Liver (tissue), 9 donors: ENCODE measurements around the gene SLC12A2. TPM values are rescaled to one million over a fixed set of nuclear protein-coding genes. Genes with fewer than 3 reads are reported as not detected.
A peak's percentile ranks its signal among the peaks of the same experiment; 100 is the strongest.

ENCODE experiments used
- DNase-seq: peaks from one replicate; pipeline ENCODE4 v3.0.0-alpha.2; 2017; ENCODE audit warnings: low spot score
- H3K27ac ChIP-seq, 2 donors: one replicate each; pipeline ENCODE4 v1.7.0; 2013; ENCODE audit warnings: inconsistent platforms in 2 of 2, low read length in 2 of 2, control low read depth in 1 of 2, low read depth in 1 of 2, mild to moderate bottlenecking in 1 of 2
- H3K27me3 ChIP-seq, 4 donors: one replicate each; pipeline versions ENCODE4 v1.6.1 to v1.7.0; 2013; ENCODE audit warnings: low read length in 3 of 4, inconsistent platforms in 1 of 4, mild to moderate bottlenecking in 1 of 4, moderate library complexity in 1 of 4; ENCODE audit not compliant: control insufficient read depth in 4 of 4, insufficient read depth in 4 of 4
- H3K36me3 ChIP-seq, 4 donors: one replicate each; pipeline versions ENCODE4 v1.6.1 to v1.7.0; 2013; ENCODE audit warnings: low read length in 3 of 4, mild to moderate bottlenecking in 3 of 4, low read depth in 1 of 4, moderate library complexity in 1 of 4; ENCODE audit not compliant: control insufficient read depth in 4 of 4, insufficient read depth in 3 of 4
- H3K4me1 ChIP-seq, 4 donors: one replicate each; pipeline versions ENCODE4 v1.6.1 to v1.7.0; 2013; ENCODE audit warnings: low read length in 3 of 4, mild to moderate bottlenecking in 3 of 4, moderate library complexity in 1 of 4; ENCODE audit not compliant: control insufficient read depth in 4 of 4, insufficient read depth in 4 of 4
- H3K4me3 ChIP-seq, 3 donors: one replicate each; pipeline versions ENCODE4 v1.6.1 to v1.7.0; 2013; ENCODE audit warnings: low read length in 3 of 3, control low read depth in 1 of 3, low read depth in 1 of 3, mild to moderate bottlenecking in 1 of 3
- H3K9ac ChIP-seq, 2 donors: one replicate each; pipeline ENCODE4 v1.7.0; 2013; ENCODE audit warnings: low read length in 2 of 2, mild to moderate bottlenecking in 2 of 2, moderate library complexity in 2 of 2, control low read depth in 1 of 2, low read depth in 1 of 2
- H3K9me3 ChIP-seq, 4 donors: one replicate each; pipeline versions ENCODE4 v1.6.1 to v1.7.0; 2013; ENCODE audit warnings: low read length in 3 of 4; ENCODE audit not compliant: control insufficient read depth in 4 of 4
- CTCF ChIP-seq: fragments of 150-350 bp; IDR thresholded peaks from 2 replicates; pipeline ENCODE4 v1.5.1; 2017; ENCODE audit warnings: improper control_type of control experiment, low read depth, low read length; ENCODE audit not compliant: missing input control
- EGR1 ChIP-seq, 2 donors: IDR thresholded peaks; 2 replicates each; pipeline ENCODE4 v1.6.1; 2016 to 2018; ENCODE audit warnings: antibody characterized with exemption in 2 of 2, low read depth in 2 of 2
- FOXA1 ChIP-seq: IDR thresholded peaks from 2 replicates; pipeline ENCODE4 v1.6.1; 2016; ENCODE audit warnings: antibody characterized with exemption
- GABPA ChIP-seq, 2 donors: IDR thresholded peaks in 1 of 2; conservative IDR thresholded peaks in 1 of 2; 2 replicates each; pipeline ENCODE4 v1.6.1; 2016; ENCODE audit warnings: antibody characterized with exemption in 2 of 2, mild to moderate bottlenecking in 1 of 2, moderate library complexity in 1 of 2
- HNF4A ChIP-seq, 2 donors: conservative IDR thresholded peaks; 2 replicates each; pipeline ENCODE4 v1.6.1; 2016; ENCODE audit warnings: antibody characterized with exemption in 2 of 2, mild to moderate bottlenecking in 2 of 2
- HNF4G ChIP-seq: IDR thresholded peaks from 2 replicates; pipeline ENCODE4 v1.6.1; 2016; ENCODE audit warnings: antibody characterized with exemption
- JUND ChIP-seq, 2 donors: IDR thresholded peaks; 2 replicates each; pipeline ENCODE4 v1.6.1; 2016; ENCODE audit warnings: antibody characterized with exemption in 2 of 2
- MAX ChIP-seq: IDR thresholded peaks from 2 replicates; pipeline ENCODE4 v1.6.1; 2016; ENCODE audit warnings: antibody characterized with exemption
- NR2F2 ChIP-seq: IDR thresholded peaks from 2 replicates; pipeline ENCODE4 v1.6.1; 2016; ENCODE audit warnings: antibody characterized with exemption
- RAD21 ChIP-seq, 2 donors: IDR thresholded peaks; 2 replicates each; pipeline ENCODE4 v1.6.1; 2016; ENCODE audit warnings: antibody characterized with exemption in 2 of 2, mild to moderate bottlenecking in 2 of 2
- RXRA ChIP-seq, 2 donors: IDR thresholded peaks; 2 replicates each; pipeline ENCODE4 v1.6.1; 2017 to 2018; ENCODE audit warnings: antibody characterized with exemption in 2 of 2, mild to moderate bottlenecking in 1 of 2
- TAF1 ChIP-seq: conservative IDR thresholded peaks from 2 replicates; pipeline ENCODE4 v1.6.1; 2016; ENCODE audit warnings: antibody characterized with exemption, mild to moderate bottlenecking
- YY1 ChIP-seq: IDR thresholded peaks from 2 replicates; pipeline ENCODE4 v1.6.1; 2016; ENCODE audit warnings: antibody characterized with exemption, mild to moderate bottlenecking
- WGBS: extraction: QIAGEN DNeasy Blood & Tissue Kit; methylation state at CpG from one replicate; pipeline ENCODE4 v1.1.7; 2013; 5-methylcytosine and 5-hydroxymethylcytosine counted together
- polyA plus RNA-seq, 2 donors: library from polyadenylated mRNA; stranded (reverse) in 1 of 2; unstranded in 1 of 2; fragments of 200-250 nt in 1 of 2; fragments of >200 nt in 1 of 2; fragmentation: Nextera tagmentation in 1 of 2; extraction: Ambion mirVana in 1 of 2; gene quantifications; one replicate each; pipeline versions ENCODE4 v1.2.1 to v1.2.3, GENCODE V29; 2013 to 2015
- total RNA-seq, 2 donors: library from RNA; depleted of rRNA; stranded (reverse); fragments of >200 nt; gene quantifications; one replicate each; pipeline ENCODE4 v1.2.3, GENCODE V29; 2014
- donor health status: healthy.
- donor health status: healthy.
- donor health status: healthy.
- donor health status: healthy.
- donor health status: healthy.

The SLC12A2 gene
- total and polyA plus RNA-seq, 4 donors: 2.5 to 10.9 (median 5.7) TPM

GRCh38 chr5:128201065-128201926 is 117.7 kb downstream of the SLC12A2 start:
- peak; percentile 85 to 89 for TF ChIP-seq RAD21 (IDR thresholded peaks at IDR 0.05)
- no peak for TF ChIP-seq RXRA (IDR thresholded peaks at IDR 0.05)
- TF ChIP-seq CTCF: peak; percentile 83
- H3K27ac ChIP-seq: no peak overlapping the region
- peak overlapping the region in 1 of 3 donors; percentile 18 for H3K4me3 ChIP-seq
- DNase-seq: peak; percentile 82
- H3K9ac ChIP-seq: no peak overlapping the region
- no peaks in the 10 kb centered on the region for H3K9me3 ChIP-seq
- H3K4me1 ChIP-seq: peaks cover 0 to 8% (median 3%) of the 10 kb centered on the region in 4 donors
- H3K36me3 ChIP-seq: no peaks in the 10 kb centered on the region
- 11% methylated on average over 36 of the region's 36 CpGs for WGBS
- no peaks in the 10 kb centered on the region for H3K27me3 ChIP-seq

DNA sequence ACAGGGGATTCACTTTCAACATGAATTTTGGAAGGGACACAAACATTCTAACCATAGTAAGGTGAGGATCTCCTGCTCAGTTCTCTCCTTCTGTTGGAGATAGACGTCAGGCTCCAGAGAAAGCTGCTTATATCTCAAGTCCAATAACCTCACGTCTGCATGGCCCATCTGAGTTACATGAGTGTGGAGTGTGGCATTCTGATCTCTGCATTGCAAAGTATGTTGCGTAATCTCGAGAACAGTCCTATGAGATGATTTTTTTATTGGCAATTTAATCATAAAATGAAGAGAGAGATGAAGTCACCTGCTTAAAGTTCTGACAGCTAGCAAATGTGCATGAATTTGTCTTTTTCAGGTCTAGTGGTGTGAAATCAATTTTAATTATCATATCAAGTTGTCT is 118.8 kb downstream of the SLC12A2 start:
- WGBS: 50% methylated on average over 4 of the region's 4 CpGs
- DNase-seq: no peak
- no peaks in the 10 kb centered on the region for H3K36me3 ChIP-seq
- TF ChIP-seq YY1: no peak
- TF ChIP-seq FOXA1: no peak
- no peak for TF ChIP-seq NR2F2
- no peak for TF ChIP-seq TAF1
- no peak overlapping the region for H3K27ac ChIP-seq
- H3K9me3 ChIP-seq: no peaks in the 10 kb centered on the region
- no peak overlapping the region for H3K9ac ChIP-seq
- H3K27me3 ChIP-seq: no peaks in the 10 kb centered on the region
- H3K4me3 ChIP-seq: no peak overlapping the region
- H3K4me1 ChIP-seq: peaks cover 0 to 8% (median 3%) of the 10 kb centered on the region in 4 donors

GRCh38 chr5:128208436-128208835 is 124.9 kb downstream of the SLC12A2 start:
- Histone ChIP-seq H3K9ac (no peak overlapping the region), H3K9me3 (no peaks in the 10 kb centered on the region), H3K27ac (no peak overlapping the region), H3K36me3 (no peaks in the 10 kb centered on the region), H3K4me1 (no peaks in the 10 kb centered on the region), H3K4me3 (no peak overlapping the region), H3K27me3 (no peaks in the 10 kb centered on the region)
- no peak for DNase-seq
- no peak for TF ChIP-seq JUND (IDR thresholded peaks at IDR 0.05)
- TF ChIP-seq EGR1 (IDR thresholded peaks at IDR 0.05; ENCODE audit: low read depth in 2 of 2): no peak
- no peak for TF ChIP-seq HNF4A (conservative IDR thresholded peaks at IDR 0.05)
- no peak for TF ChIP-seq FOXA1
- no peak for TF ChIP-seq HNF4G
- TF ChIP-seq GABPA (IDR thresholded peaks at IDR 0.05 in 1 of 2, conservative IDR thresholded peaks at IDR 0.05 in 1 of 2): no peak
- no peak for TF ChIP-seq RXRA (IDR thresholded peaks at IDR 0.05)
- no peak for TF ChIP-seq RAD21 (IDR thresholded peaks at IDR 0.05)
- TF ChIP-seq MAX: no peak
- TF ChIP-seq NR2F2: no peak
